Measurements from ENCODE around the gene CAPSL. TPM values are rescaled to one million over a fixed set of nuclear protein-coding genes. Genes with fewer than 3 reads are reported as not detected.

CAPSL gene
- total and polyA plus RNA-seq, 2 of the 8 experiments (the other 6 are each of a cell fraction or from before 2014, with no cell fraction given) = not detected

GRCh38 chr5:35939639-35940038, 1.2 kb upstream of the CAPSL start:
- no peak for FAIRE-seq

More at GRCh38 chr5:35939639-35940038, 1.2 kb upstream of the CAPSL start:
- H3K4ac ChIP-seq (replicated peaks; ENCODE audit: insufficient read length, low read depth, low read length) = no peak overlapping the region
- H3K4me3 ChIP-seq (ENCODE audit: extremely low read depth in 1 of 4, insufficient read depth in 2 of 4, low read depth in 3 of 4, low read length in 4 of 4) = no peak overlapping the region
- no peak overlapping the region for H2AK5ac ChIP-seq (ENCODE audit: low read depth, low read length)
- H3K27ac ChIP-seq (ENCODE audit: low read depth, low read length) = no peak overlapping the region
- H3K36me3 ChIP-seq (ENCODE audit: control insufficient read depth in 2 of 4, insufficient read depth in 4 of 4, low read length in 3 of 4) = no peaks in the 10 kb centered on the region
- no peak overlapping the region for H3K23ac ChIP-seq (ENCODE audit: insufficient read length)
- H3K4me1 ChIP-seq (replicated peaks in 1 of 4; ENCODE audit: control insufficient read depth in 3 of 4, insufficient read depth in 4 of 4, low read length in 3 of 4) = no peaks in the 10 kb centered on the region
- no peak overlapping the region for H2BK15ac ChIP-seq (ENCODE audit: low read length)
- H4K8ac ChIP-seq (ENCODE audit: extremely low read depth, insufficient read depth, low read length) = no peak overlapping the region
- TF ChIP-seq, protein P1, sequence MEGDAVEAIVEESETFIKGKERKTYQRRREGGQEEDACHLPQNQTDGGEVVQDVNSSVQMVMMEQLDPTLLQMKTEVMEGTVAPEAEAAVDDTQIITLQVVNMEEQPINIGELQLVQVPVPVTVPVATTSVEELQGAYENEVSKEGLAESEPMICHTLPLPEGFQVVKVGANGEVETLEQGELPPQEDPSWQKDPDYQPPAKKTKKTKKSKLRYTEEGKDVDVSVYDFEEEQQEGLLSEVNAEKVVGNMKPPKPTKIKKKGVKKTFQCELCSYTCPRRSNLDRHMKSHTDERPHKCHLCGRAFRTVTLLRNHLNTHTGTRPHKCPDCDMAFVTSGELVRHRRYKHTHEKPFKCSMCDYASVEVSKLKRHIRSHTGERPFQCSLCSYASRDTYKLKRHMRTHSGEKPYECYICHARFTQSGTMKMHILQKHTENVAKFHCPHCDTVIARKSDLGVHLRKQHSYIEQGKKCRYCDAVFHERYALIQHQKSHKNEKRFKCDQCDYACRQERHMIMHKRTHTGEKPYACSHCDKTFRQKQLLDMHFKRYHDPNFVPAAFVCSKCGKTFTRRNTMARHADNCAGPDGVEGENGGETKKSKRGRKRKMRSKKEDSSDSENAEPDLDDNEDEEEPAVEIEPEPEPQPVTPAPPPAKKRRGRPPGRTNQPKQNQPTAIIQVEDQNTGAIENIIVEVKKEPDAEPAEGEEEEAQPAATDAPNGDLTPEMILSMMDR (IDR thresholded peaks at IDR 0.05; ENCODE audit: control extremely low read depth in 1 of 3, insufficient read depth in 1 of 3, low read depth in 1 of 3, low read length in 3 of 3) = no peak
- TF ChIP-seq KDM4A (IDR thresholded peaks at IDR 0.05; ENCODE audit: low read depth, low read length, severe bottlenecking) = no peak
- no peak for TF ChIP-seq CTBP2 (IDR thresholded peaks at IDR 0.05; ENCODE audit: borderline replicate concordance, insufficient read depth, insufficient read length, low read length)
- no peak for TF ChIP-seq JUND (IDR thresholded peaks at IDR 0.05; ENCODE audit: low read length)
- no peak for TF ChIP-seq HDAC6 (IDR thresholded peaks at IDR 0.05; ENCODE audit: low read depth, low read length)
- TF ChIP-seq RNF2 (IDR thresholded peaks at IDR 0.05; ENCODE audit: borderline replicate concordance, low read depth, low read length, missing control alignments, poor library complexity, severe bottlenecking) = no peak
- TF ChIP-seq CHD1 (IDR thresholded peaks at IDR 0.05; ENCODE audit: low read depth, low read length) = no peak
- no peak for TF ChIP-seq BCL11A (IDR thresholded peaks at IDR 0.05; ENCODE audit: low read depth in 2 of 2, low read length in 2 of 2)
- TF ChIP-seq NANOG (IDR thresholded peaks at IDR 0.05; ENCODE audit: insufficient read depth, low read depth, low read length, poor library complexity, severe bottlenecking) = no peak
- no peak for TF ChIP-seq CREB1 (IDR thresholded peaks at IDR 0.05)
- no peak for TF ChIP-seq POLR2A (IDR thresholded peaks at IDR 0.05; ENCODE audit: control extremely low read depth in 1 of 2, low read depth in 2 of 2, low read length in 2 of 2)
- H3K9ac ChIP-seq (replicated peaks in 1 of 4; ENCODE audit: extremely low read depth in 1 of 4, low read depth in 3 of 4, low read length in 3 of 4) = no peak overlapping the region
- no peaks in the 10 kb centered on the region for H3K23me2 ChIP-seq (ENCODE audit: low read depth, low read length)
- H2BK120ac ChIP-seq (replicated peaks; ENCODE audit: low read depth, low read length) = no peak overlapping the region
- no peaks in the 10 kb centered on the region for H3K79me2 ChIP-seq (ENCODE audit: control insufficient read depth in 1 of 2, insufficient read depth in 2 of 2, low read length in 2 of 2)
- H2BK20ac ChIP-seq (ENCODE audit: low read length) = no peak overlapping the region
- no peak for DNase-seq (ENCODE audit: low read depth in 1 of 2, low spot score in 2 of 2)
- H4K91ac ChIP-seq (replicated peaks; ENCODE audit: insufficient read length, low read length) = no peak overlapping the region
- H3K56ac ChIP-seq (replicated peaks; ENCODE audit: insufficient read length, low read depth, low read length) = no peak overlapping the region
- no peaks in the 10 kb centered on the region for H3K9me3 ChIP-seq (ENCODE audit: insufficient read depth in 2 of 2, low read depth in 1 of 2, low read length in 1 of 2)
- no peaks in the 10 kb centered on the region; a peak in 1 of 7 replicates for H3K27me3 ChIP-seq (replicated peaks in 1 of 4; ENCODE audit: control insufficient read depth in 3 of 4, extremely low read depth in 1 of 4, insufficient read depth in 3 of 4, low read length in 3 of 4)
- H2AFZ ChIP-seq (ENCODE audit: low read length) = no peak overlapping the region
- 83% methylated on average over 3 of the region's 3 CpGs; no CpG with 5 or more reads in 1 of the 2 experiments for WGBS, 2 experiments (ENCODE audit: extremely low coverage in 1 of 2, insufficient coverage in 1 of 2, insufficient read length in 1 of 2, insufficient replicate concordance in 2 of 2, low coverage in 1 of 2, low lambda C conversion rate in 2 of 2, missing lambda C conversion rate in 1 of 2)
- H3K18ac ChIP-seq (ENCODE audit: extremely low read depth, low read length) = no peak overlapping the region
- no peak overlapping the region for H3K14ac ChIP-seq (ENCODE audit: insufficient read length)
- POLR2A ChIA-PET (ENCODE audit: partially characterized antibody) = no interaction called here
- no peaks in the 10 kb centered on the region for H3K79me1 ChIP-seq (ENCODE audit: low read depth, low read length)
- H2BK12ac ChIP-seq (ENCODE audit: low read depth, low read length) = no peak overlapping the region
- no peaks in the 10 kb centered on the region for H4K20me1 ChIP-seq (replicated peaks in 1 of 2; ENCODE audit: control insufficient read depth in 1 of 2, insufficient read depth in 2 of 2, low read length in 2 of 2)
- CTCF ChIA-PET (ENCODE audit: partially characterized antibody) = interaction anchor here (0.8 to 2.3 kb wide), 3 partner anchors 8 to 14 kb away, joined by 3 to 5 read pairs (median 5); no protein-coding TSS in a partner anchor
- H4K5ac ChIP-seq (ENCODE audit: insufficient read length, low read depth, low read length) = no peak overlapping the region
- H3K4me2 ChIP-seq (ENCODE audit: insufficient read depth in 1 of 2, low read depth in 2 of 2, low read length in 2 of 2) = no peak overlapping the region
- H2BK5ac ChIP-seq (ENCODE audit: low read depth, low read length) = no peak overlapping the region
